Heart left ventricle (tissue), 13 donors: ENCODE data around the gene TAS2R14.

ENCODE experiments used
- POLR2A ChIP-seq, 2 donors: fragments of 450-650 bp; IDR thresholded peaks; one replicate each; pipeline ENCODE4 v1.6.1; 2017; ENCODE audit warnings: antibody characterized with exemption in 2 of 2, mild to moderate bottlenecking in 2 of 2, moderate library complexity in 2 of 2
- TF ChIP-seq, protein P1 (sequence below), 12 donors: fragments of 200-600 bp; sonication (generic) in 4 of 12; IDR thresholded peaks; one replicate each; pipeline versions ENCODE4 v1.5.0 to v1.8.0; 2018 to 2022; ENCODE audit warnings: antibody characterized with exemption in 12 of 12, mild to moderate bottlenecking in 5 of 12
- donor health status: ischemic (EF 13 %, LVEDD 7.1; RV severe dilation, severe dysfunction).
- donor health status: DM: no; HTN: yes; CAD: no.
- donor health status: DM: no; HTN: no; CAD: no.
- donor health status: ischemic (EF 25% LVEDD 6.9; RV normal size, moderate dysfunction).
- donor health status: ischemic (EF 25% LVEDD 5.7; RV mildly dilated, moderate dysfunction).
- donor health status: ischemic (EF 35%, LVEDD 5.7; RV mildly dilated, moderate dysfunction).
- donor health status: nonischemic (EF 11% LVEDD 7.7; RV severe dilation, severe dysfunction).
- donor health status: DM: yes; HTN: yes; CAD: no.
- donor health status: PGD.
- donor health status: ischemic (EF 29% LVEDD 5.4; RV normal size, mild dysfunction).
- donor health status: nonischemic (EF 23%, LVEDD 6.1; RV moderate dilation, normal function).

DNA sequence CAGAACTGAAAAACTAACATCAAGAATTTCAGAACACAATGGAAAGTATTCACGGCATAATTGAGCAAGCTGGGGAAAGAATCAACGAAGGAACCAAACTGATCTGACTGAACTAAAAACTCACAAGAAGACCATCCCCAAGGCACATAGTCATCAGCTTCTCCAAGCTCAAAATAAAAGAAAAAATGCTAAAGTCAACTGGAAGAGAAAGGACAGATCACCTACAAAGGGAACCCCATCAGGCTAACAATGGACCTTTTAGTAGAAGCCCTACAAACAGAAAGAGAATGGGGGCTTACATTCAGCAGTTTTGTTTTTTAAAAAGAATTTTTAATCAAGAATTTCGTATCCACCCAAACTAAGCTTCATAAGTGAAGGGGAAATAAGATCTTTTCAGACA lies 35.9 kb upstream of the TAS2R14 start:
- TF ChIP-seq POLR2A (IDR thresholded peaks at IDR 0.05): no peak
- TF ChIP-seq, protein P1, sequence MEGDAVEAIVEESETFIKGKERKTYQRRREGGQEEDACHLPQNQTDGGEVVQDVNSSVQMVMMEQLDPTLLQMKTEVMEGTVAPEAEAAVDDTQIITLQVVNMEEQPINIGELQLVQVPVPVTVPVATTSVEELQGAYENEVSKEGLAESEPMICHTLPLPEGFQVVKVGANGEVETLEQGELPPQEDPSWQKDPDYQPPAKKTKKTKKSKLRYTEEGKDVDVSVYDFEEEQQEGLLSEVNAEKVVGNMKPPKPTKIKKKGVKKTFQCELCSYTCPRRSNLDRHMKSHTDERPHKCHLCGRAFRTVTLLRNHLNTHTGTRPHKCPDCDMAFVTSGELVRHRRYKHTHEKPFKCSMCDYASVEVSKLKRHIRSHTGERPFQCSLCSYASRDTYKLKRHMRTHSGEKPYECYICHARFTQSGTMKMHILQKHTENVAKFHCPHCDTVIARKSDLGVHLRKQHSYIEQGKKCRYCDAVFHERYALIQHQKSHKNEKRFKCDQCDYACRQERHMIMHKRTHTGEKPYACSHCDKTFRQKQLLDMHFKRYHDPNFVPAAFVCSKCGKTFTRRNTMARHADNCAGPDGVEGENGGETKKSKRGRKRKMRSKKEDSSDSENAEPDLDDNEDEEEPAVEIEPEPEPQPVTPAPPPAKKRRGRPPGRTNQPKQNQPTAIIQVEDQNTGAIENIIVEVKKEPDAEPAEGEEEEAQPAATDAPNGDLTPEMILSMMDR (IDR thresholded peaks at IDR 0.05): no peak
